Measurements from ENCODE around the gene NECTIN4. TPM values are rescaled to one million over a fixed set of nuclear protein-coding genes. Genes with fewer than 3 reads are reported as not detected.

The NECTIN4 gene
- total and polyA plus RNA-seq, 2 of the 13 experiments (the other 11 are each of a cell fraction or from before 2014, with no cell fraction given): 5.9 to 12.4 TPM

DNA sequence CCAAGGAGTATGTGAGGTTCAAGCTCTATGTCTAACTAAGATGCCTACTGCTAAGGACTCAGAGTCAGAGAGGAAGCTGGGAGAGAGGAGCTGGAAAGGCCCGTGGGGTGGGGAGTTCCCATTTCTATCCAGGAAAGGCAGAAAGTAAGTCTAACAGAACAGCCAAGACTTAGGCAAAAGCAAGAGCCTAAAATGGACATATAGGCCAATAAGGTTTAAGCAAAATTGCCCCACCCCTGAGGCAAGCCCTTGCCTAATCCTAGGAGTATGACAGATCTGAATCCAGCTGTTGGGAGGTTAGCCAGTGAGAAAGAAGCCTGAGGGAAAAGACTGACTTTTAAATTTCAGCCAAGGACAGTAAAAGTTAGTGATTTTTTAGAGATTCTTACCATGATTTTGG is 7.2 kb upstream of the NECTIN4 start:
- no peaks in the 10 kb centered on the region for H3K79me2 ChIP-seq (ENCODE audit: insufficient read depth, low read length)
- H3K27me3 ChIP-seq (ENCODE audit: control insufficient read depth in 1 of 2, insufficient read depth in 2 of 2, low read length in 2 of 2): peaks cover 0 to 14% of the 10 kb centered on the region in 2 experiments; a peak in 2 of 5 replicates
- H3K4me1 ChIP-seq (ENCODE audit: insufficient read depth, low read length): peaks cover 10% of the 10 kb centered on the region
- H3K27ac ChIP-seq (ENCODE audit: extremely low read length, insufficient read depth, low read length): no peak overlapping the region
- TF ChIP-seq MYC (CRISPR knock-in tag; IDR thresholded peaks at IDR 0.05; ENCODE audit: borderline replicate concordance): no peak
- no peak for TF ChIP-seq RBFOX2 (IDR thresholded peaks at IDR 0.05; ENCODE audit: low read depth, low read length)
- TF ChIP-seq ELF3 (CRISPR knock-in tag; IDR thresholded peaks at IDR 0.05): no peak
- no peak for TF ChIP-seq SIN3B (IDR thresholded peaks at IDR 0.05; ENCODE audit: low read length)
- no peak for TF ChIP-seq ZNF678 (CRISPR knock-in tag; IDR thresholded peaks at IDR 0.05)
- TF ChIP-seq AHR (CRISPR knock-in tag; IDR thresholded peaks at IDR 0.05): no peak
- TF ChIP-seq MBD4 (IDR thresholded peaks at IDR 0.05; ENCODE audit: borderline replicate concordance, low read length): no peak
- no peak for TF ChIP-seq GABPB1 (CRISPR knock-in tag; IDR thresholded peaks at IDR 0.05)
- no peak for TF ChIP-seq FOSL1 (CRISPR knock-in tag; IDR thresholded peaks at IDR 0.05; ENCODE audit: borderline replicate concordance)
- TF ChIP-seq, protein P1, sequence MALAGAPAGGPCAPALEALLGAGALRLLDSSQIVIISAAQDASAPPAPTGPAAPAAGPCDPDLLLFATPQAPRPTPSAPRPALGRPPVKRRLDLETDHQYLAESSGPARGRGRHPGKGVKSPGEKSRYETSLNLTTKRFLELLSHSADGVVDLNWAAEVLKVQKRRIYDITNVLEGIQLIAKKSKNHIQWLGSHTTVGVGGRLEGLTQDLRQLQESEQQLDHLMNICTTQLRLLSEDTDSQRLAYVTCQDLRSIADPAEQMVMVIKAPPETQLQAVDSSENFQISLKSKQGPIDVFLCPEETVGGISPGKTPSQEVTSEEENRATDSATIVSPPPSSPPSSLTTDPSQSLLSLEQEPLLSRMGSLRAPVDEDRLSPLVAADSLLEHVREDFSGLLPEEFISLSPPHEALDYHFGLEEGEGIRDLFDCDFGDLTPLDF (CRISPR knock-in tag; IDR thresholded peaks at IDR 0.05): no peak
- no peak for TF ChIP-seq ZNF143 (CRISPR knock-in tag; IDR thresholded peaks at IDR 0.05)
- TF ChIP-seq ZFYVE20 (CRISPR knock-in tag; IDR thresholded peaks at IDR 0.05; ENCODE audit: borderline replicate concordance, low read depth): no peak
- TF ChIP-seq ZNF891 (CRISPR knock-in tag; IDR thresholded peaks at IDR 0.05): no peak
- TF ChIP-seq ZNF256 (CRISPR knock-in tag; conservative IDR thresholded peaks at IDR 0.05): no peak
- no peak for TF ChIP-seq NAIF1 (CRISPR knock-in tag; IDR thresholded peaks at IDR 0.05; ENCODE audit: borderline replicate concordance)
- H3K36me3 ChIP-seq (replicated peaks in 1 of 2; ENCODE audit: control insufficient read depth in 1 of 2, insufficient read depth in 2 of 2, low read length in 2 of 2): peaks cover 2 to 7% of the 10 kb centered on the region in 2 experiments; a peak in 4 of 5 replicates
- H4K20me1 ChIP-seq (ENCODE audit: insufficient read depth, low read length): no peaks in the 10 kb centered on the region
- H3K4me3 ChIP-seq (replicated peaks in 1 of 3; ENCODE audit: insufficient read depth in 1 of 3, low read depth in 2 of 3, low read length in 3 of 3): no peak overlapping the region
- no peak overlapping the region for H3K9ac ChIP-seq (ENCODE audit: insufficient read depth, low read depth, low read length)
- no peak for DNase-seq (ENCODE audit: low spot score)
- H3K4me2 ChIP-seq (ENCODE audit: low read depth, low read length): no peak overlapping the region
- 24% methylated on average over 1 of the region's 1 CpG for WGBS (ENCODE audit: low lambda C conversion rate)
- in situ Hi-C loops (cut with HindIII; ENCODE audit: extremely low pct_ligation_motif_present, low pct_unique_long_range_greater_than_20kb) (loop anchor here (10.0 kb wide), 1 partner anchor 102 kb away; no protein-coding TSS in a partner anchor), intact Hi-C loops (cut with micrococcal nuclease; ENCODE audit: unreplicated experiment) (loop anchor here (2.0 kb wide), 2 partner anchors 42 to 100 kb away; no protein-coding TSS in a partner anchor)
- H3K9me3 ChIP-seq (ENCODE audit: low read length): no peaks in the 10 kb centered on the region
- no peak overlapping the region for H2AFZ ChIP-seq (ENCODE audit: low read length)
- ChIA-PET CTCF (ENCODE audit: low intra/inter-chr PET ratio, low total read pairs) (interaction anchor here (1.4 to 3.3 kb wide), 2 partner anchors 24 to 55 kb away, joined by 5 to 50 read pairs; no protein-coding TSS in a partner anchor), POLR2A (interaction anchor here (1.1 kb wide), 1 partner anchor 36 kb away, joined by 3 read pairs; the partner anchor contains the start of gene DEDD)
- BruUV-seq (replicated peaks): no TSS peak
- FAIRE-seq: no peak
- ATAC-seq: no peak

Measured in HepG2 (cell line).